GM18867 (cell line): ENCODE results near the gene C1orf159.
"Not testable (repeated sequence)": the region's sequence is repeated elsewhere in the genome, so short reads cannot be mapped to it uniquely, and the experiment has no call there.

ENCODE experiments used
- ATAC-seq: cut with Tn5 transposase; IDR thresholded peaks from one replicate; pipeline ENCODE4 v1.9.1; 2021; ENCODE audit warnings: mild to moderate bottlenecking, moderate library complexity; ENCODE audit not compliant: unreplicated experiment

C1orf159 gene

DNA sequence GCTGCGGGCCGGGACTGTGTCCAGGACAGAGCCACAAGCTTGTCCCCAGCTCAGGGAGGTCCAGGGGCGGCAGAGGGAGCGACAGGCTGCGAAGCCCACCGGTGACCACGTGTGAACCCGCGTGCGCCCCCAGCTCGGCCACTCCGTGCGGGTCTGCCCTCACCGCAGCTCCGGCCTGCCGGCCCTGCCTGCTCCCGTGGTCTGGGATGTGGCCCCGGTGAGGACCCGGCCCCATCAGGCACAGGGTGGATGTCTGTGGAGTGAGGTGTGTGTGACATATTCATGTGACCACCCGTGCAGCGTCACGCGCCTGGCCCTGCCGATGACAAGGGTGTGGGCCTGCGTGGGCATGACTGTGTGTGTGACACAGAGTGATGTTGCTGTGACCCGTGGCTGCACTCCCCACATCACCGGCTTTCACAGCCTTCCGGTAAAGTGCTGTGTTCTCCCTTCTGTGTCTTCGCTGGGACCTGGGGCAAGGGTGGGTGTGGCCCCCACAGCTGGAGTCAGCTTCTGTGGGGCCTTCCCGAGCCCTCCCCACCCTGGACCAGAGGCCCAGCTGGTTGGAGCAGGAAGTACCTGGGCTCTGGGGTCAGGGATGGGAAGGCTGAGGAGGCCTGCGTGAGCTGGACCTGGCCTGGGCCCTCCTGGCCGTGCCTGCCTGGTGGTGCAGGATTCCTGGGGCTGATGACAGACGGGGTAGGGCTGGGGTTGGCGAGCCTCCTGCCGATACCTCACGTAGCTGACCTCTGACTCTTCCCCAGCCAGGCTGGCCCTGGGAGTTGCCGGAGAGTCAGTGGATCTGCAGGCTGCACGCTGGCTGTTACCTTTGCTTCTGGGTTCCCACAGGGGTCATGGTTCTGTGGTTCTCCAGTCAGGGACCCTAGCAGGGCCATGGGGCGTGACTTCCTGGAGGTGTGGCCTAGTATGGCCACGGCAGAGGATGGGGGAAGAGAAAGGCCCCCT lies 45.9 kb downstream of the C1orf159 start:
- ATAC-seq, result peak; percentile 13

GRCh38 chr1:1069056-1069710 lies 46.7 kb downstream of the C1orf159 start:
- ATAC-seq, result peak; percentile 46

- no peak for ATAC-seq
Measured at GRCh38 chr1:1068517-1069055, 47.3 kb downstream of the C1orf159 start.

- no peak for ATAC-seq
Measured at GRCh38 chr1:1067860-1068516, 47.9 kb downstream of the C1orf159 start.

DNA sequence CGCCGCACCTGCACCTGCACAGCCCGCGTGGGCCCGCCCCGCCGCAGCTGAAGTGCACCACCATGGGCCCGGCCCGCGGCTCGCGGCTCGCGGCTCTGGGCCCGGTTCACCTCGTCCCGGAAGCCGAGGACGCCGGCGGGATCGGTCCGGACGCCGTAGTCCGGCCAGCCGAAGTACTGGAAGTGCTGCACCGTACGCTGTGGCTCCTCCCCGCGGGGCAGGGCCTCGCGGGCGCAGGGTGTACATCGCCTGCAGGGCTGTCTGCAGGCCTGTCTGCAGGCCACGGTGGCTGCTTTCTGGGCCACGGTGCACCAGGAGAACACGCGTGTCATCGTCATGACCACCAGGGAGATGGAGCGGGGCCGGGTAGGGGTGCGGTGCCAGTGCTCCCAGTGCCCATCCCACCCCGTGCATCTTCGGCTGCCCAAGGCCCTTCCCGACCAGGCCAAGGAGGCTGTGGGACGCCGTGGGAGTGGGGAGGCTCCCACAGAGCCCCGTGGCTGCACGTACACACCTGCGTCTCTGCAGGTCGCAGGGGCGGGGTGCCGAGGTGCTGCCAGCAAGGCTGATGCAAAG lies 48.5 kb downstream of the C1orf159 start:
- ATAC-seq, result no peak

GRCh38 chr1:1066403-1067283 lies 49.2 kb downstream of the C1orf159 start:
- ATAC-seq, result no peak

GRCh38 chr1:1065940-1066304 lies 50.0 kb downstream of the C1orf159 start:
- not testable (repeated sequence) for ATAC-seq

DNA sequence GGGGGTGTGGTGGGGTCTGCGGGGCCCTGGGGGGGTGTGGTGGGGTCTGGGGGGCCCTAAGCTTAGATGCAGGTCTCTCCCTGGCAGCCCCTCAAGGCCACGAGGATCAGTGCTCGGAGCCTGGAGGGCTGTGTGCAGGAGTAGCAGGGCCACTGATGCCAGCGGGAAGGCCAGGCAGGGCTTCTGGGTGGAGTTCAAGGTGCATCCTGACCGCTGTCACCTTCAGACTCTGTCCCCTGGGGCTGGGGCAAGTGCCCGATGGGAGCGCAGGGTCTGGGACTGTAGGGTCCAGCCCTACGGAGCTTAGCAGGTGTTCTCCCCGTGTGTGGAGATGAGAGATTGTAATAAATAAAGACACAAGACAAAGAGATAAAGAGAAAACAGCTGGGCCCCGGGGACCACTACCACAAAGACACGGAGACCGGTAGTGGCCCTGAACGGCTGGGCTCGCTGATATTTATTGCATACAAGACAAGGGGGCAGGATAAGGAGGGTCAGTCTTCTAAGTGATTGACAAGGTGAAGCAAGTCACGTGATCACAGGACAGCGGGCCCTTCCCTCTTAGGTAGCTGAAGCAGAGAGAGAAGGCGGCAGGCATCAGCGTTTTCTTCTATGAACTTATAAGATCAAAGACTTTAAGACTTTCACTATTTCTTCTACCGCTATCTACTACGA lies 50.5 kb downstream of the C1orf159 start:
- no peak for ATAC-seq

DNA sequence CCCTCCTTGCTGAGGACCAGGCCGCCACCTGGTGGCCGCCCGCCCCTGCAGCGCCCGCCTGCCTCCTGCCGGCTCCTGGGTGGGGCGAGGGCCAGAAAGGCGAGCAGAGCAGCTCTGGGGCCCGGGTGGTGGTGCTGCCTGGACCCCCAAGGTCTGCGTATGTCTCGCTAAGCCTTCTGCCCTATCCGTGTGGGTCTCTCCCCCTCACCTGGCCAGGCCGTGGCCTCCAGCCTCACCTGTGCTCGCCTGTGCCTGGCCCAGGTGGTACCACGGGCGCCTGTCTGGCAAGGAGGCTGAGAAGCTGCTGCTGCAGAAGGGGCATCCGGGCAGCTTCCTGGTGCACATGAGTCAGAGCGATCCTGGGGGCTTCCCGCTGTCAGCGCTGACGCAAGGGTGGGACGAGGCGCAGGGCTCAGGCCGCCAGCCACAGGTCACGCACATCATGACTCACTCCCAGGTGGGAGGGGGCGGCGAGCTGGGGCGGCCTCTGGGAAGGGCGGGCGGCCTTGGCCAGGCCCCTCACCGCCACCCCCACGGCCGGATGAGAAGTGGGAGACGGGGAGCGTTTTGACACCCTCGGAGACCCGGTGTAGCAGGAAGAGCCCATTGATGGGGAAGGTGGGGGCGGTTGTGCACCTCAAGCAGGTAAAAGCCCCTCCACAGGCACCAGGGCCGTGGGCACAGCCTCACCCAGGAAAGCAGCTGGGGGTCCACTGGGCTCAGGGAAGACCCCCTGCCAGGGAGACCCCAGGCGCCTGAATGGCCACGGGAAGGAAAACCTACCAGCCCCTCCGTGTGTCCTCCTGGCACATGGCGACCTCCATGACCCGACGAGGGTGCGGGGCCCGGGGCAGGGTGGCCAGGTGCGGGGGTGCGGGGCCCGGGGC lies 51.7 kb downstream of the C1orf159 start:
- ATAC-seq, result peak; percentile 44

DNA sequence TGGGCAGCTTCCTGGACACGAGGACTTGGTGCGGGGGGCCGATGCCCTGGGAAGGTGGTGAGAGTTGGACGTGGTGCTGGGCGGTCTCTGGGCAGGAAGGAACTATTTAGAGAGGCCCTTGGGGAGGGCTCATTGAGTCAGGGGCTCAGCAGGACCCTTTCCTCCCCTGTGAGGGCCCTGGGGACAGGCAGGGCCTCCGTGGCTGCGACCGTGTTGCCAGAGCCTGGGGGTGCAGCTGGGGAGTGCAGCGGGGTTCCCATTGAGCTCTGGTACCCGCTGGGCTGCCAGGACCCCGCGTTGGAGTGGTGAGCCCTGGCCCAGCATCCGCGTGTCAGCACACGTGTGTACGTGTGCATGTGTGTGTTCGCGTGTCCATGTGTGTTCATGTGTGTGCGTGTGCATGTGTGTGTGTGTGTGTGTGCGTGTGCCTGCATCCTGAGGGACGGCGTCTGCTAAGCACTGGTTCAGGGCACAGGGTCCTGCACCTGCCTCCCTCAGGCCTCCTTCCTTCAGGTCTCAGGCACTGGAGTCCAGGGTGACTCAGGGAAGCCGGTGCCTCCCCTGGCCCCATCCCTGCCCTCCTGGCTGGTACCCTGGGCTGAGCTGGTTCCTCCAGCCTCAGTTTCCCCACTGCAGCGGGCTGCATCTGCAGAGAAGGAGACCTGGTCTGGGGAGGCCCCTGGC lies 52.5 kb downstream of the C1orf159 start:
- no peak for ATAC-seq

GRCh38 chr1:1062348-1063163 lies 53.3 kb downstream of the C1orf159 start:
- ATAC-seq, result no peak

DNA sequence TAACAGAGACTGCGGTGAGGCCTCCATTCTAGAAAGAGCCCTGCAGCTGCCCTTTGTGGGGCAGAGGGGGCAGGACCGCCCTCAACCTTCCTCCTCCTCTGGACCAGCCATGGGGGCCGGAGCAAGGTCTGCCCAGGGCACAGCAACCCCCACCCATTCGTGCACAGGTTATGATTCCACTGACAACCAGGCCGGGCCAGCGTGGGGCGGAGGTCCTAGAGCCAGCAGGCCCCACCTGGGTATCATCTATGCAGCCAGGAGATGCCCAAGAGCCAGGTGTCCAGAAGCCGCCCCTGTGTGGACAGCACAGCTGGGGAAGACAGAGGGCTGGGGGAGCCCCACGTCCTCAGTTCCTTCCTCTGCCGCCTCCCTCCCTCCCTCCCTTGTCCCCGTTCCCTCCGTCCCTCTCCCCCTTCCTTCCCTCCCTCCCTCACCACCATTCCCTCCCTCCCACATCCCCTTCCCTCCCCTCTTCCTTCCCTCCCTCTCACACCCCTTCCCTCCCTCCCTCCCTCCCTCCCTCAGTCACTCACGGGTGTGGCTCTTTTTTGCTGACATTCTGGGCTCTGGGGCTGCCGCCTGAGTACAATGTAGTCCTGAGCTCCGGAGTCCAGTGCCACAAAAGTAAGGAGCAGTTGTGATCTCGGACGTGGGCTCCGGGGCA lies 54.1 kb downstream of the C1orf159 start:
- no peak for ATAC-seq

DNA sequence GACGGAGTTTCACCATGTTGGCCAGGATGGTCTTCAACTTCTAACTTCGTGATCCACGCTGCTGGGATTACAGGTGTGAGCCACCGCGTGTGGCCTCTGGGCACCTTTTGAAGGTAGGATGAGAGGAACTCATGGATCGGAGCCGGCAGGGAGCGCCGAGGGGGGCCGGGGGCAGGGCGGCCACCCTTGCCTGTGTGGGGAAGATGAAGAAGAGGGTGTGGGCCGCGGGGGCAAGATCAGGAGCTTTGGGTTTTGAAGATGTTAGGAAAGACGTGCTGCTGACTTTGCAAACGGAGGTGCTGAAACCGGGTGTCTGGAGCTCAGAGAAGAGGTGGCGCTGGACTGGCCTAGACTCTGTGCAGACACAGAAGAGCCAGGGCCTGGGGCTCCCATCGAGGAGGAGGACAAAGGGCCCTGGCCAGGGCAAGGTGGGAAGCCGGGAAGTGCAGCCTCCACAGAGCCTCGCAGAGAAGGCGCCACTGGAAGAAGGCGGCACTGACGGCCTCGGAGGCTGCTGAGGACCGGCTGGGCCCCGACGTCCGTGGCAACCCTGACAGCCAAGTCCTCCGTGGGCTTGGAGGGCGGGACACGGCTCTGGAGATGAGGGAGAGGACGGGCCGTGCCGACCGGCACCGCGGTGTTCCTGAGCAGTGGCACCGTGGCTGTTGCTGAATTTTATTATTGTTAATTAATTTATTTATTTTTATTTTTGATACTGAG lies 55.4 kb downstream of the C1orf159 start:
- no peak for ATAC-seq

- peak; percentile 73 for ATAC-seq
Measured at GRCh38 chr1:1059494-1060280, 56.2 kb downstream of the C1orf159 start.

GRCh38 chr1:1058921-1059493 lies 56.9 kb downstream of the C1orf159 start:
- ATAC-seq, result peak; percentile 23
